Hindlimb muscle (tissue), 1 donor: ENCODE results near the gene KATNB1. TPM values are rescaled to one million over a fixed set of nuclear protein-coding genes. Genes with fewer than 3 reads are reported as not detected.

ENCODE experiments used
- DNase-seq: peaks from one replicate; pipeline ENCODE4 v3.0.0-alpha.2; 2013
- polyA plus RNA-seq: library from polyadenylated mRNA; unstranded; fragments of 120-200 nt; gene quantifications from one replicate; pipeline ENCODE4 v1.2.1, GENCODE V29; 2013; ENCODE audit not compliant: insufficient read length

KATNB1 gene, protein sequence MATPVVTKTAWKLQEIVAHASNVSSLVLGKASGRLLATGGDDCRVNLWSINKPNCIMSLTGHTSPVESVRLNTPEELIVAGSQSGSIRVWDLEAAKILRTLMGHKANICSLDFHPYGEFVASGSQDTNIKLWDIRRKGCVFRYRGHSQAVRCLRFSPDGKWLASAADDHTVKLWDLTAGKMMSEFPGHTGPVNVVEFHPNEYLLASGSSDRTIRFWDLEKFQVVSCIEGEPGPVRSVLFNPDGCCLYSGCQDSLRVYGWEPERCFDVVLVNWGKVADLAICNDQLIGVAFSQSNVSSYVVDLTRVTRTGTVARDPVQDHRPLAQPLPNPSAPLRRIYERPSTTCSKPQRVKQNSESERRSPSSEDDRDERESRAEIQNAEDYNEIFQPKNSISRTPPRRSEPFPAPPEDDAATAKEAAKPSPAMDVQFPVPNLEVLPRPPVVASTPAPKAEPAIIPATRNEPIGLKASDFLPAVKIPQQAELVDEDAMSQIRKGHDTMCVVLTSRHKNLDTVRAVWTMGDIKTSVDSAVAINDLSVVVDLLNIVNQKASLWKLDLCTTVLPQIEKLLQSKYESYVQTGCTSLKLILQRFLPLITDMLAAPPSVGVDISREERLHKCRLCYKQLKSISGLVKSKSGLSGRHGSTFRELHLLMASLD
- polyA plus RNA-seq: 53.8 TPM

GRCh38 chr16:57735755-57736418 is at the start of gene KATNB1:
Gene KATNB1, plus strand, starts transcription at chr16:57735770. Its CDS starts 1,474 bp downstream, at chr16:57737244.
- DNase-seq: peak; percentile 28

DNA sequence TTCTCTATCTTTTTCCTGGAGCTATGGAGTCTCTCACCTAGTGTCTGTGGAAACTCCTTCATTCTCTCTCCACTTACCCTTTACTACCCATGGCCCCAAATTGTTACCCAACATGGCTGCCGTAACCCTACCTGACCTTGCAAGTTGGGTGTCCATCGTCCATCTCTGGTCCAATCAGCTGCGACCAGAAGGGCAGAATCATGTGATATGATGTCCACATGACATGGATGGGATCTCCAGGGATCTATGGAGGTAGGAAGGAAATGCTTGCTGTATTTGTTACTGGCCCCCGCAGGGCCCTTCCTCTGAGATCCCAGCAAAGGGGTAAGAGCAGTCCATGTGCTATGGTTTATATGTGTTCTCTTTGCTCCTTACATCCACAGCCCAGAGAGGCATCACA is 49.0 kb upstream of the KATNB1 start:
- no peak for DNase-seq

DNA sequence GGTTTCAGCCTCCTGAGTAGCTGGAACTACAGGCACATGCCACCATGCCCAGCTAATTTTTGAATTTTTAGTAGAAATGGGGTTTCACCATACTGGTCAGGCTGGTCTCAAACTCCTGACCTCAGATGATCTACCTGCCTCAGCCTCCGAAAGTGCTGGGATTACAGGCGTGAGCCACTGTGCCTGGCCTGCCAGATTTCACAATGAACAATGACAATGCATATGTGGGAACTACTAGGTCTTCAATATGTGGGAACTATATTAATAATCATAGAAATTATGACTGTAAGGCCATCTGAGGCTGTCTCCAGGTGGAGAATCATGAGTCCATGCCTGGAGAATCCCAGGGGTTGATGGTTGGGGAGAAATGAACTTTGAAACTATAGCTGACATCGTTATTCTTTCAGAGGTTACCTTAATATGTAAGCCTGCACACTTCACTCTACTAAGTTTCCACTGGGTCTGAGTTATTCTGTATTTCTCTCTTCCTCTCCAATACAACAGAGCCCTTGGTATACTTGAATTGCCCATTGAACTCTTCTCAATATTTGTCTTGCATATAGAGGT is 48.1 kb upstream of the KATNB1 start:
- no peak for DNase-seq

DNA sequence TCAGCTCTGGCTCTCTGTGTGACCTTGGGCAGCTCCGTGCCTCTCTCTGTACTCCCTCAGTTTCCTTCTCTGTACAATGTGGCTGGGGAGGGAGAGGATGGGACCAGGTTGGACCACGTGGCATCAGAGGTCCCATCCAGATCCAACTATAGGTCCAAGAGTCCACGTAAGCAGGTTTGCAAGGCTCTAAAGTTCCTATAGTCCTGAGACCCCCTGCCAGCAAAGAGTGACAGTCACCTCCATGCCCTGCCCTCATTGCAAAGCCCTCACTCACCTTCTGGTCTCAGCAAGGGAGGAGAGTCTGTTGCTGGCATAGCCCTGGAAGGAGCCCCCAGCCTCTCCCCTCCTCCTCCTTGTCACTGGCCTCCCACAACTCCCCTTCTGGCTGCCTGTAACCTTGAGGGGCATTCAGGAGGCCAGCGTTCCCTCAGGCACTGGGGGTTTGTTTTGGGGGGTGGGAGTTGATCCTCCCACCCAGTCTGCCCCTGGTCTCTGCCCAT is 47.0 kb upstream of the KATNB1 start:
- no peak for DNase-seq

GRCh38 chr16:57688987-57689761 is 46.4 kb upstream of the KATNB1 start:
- DNase-seq: no peak

- no peak for DNase-seq
Measured at GRCh38 chr16:57689762-57690558, 45.6 kb upstream of the KATNB1 start.

DNA sequence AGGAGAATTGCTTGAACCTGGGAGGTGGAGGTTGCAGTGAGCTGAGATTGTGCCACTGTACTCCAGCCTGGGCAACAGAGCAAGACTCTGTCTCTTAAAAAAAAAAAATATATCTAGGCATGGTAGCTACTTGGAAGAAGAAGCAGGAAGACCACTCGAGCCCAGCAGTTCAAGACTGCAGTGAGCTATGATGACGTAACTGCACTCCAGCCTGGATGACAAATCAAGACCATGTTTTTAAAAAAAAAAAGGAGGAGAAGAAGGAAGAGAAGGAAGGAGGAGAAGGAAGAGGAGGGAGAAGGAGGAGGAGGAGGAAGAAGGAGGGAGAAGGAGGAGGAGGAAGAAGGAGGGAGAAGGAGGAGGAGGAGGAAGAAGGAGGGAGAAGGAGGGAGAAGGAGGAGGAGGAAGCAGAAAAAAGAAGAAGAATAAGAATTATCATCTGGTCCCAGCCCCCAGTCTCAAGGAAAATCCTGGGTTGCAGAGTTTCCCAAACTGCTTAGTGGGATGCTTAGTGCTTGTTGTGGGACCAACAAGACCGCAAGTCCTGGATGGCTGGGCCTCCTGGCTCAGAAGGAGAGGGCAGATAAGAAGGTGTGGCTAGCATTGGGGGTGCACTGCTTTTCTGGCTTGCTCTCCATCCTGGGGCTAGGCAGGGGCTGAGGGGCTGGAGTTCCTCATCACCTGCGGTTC is 44.6 kb upstream of the KATNB1 start:
- no peak for DNase-seq

GRCh38 chr16:57692636-57693035 is 42.9 kb upstream of the KATNB1 start:
- DNase-seq: no peak

GRCh38 chr16:57693550-57693949 is 42.0 kb upstream of the KATNB1 start:
- no peak for DNase-seq

- DNase-seq: no peak
Measured at GRCh38 chr16:57694231-57694724, 41.3 kb upstream of the KATNB1 start.

- DNase-seq: peak; percentile 35
Measured at GRCh38 chr16:57694725-57695679, 40.6 kb upstream of the KATNB1 start, which contains the start of gene DRC7. Gene DRC7, plus strand, starts transcription at chr16:57694806. Its CDS starts 3,144 bp downstream, at chr16:57697950.

DNA sequence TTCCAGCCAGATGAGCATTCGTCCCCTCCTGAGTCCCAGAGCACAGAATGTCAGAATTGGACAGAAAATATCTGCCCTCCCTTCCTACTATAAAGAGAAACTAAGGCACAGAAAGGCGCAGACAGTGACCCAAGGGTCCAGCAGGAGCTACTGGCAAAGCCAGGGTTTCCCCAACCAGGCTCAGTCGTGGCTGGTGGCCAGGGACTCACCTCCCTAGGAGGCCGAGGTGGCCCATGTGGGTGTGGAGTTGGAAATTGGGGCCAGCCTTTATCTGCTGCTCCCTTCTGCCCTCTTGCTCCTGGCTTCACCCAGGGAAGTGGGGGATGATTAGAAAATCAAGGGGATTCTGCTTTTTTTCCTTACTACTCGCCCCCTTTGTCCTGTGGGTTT is 39.9 kb upstream of the KATNB1 start:
- DNase-seq: no peak

- DNase-seq: no peak
Measured at GRCh38 chr16:57696240-57696639, 39.3 kb upstream of the KATNB1 start.

GRCh38 chr16:57697896-57698537 is 37.6 kb upstream of the KATNB1 start:
- DNase-seq: no peak

- DNase-seq: no peak
Measured at GRCh38 chr16:57698812-57699405, 36.7 kb upstream of the KATNB1 start.

- no peak for DNase-seq
Measured at GRCh38 chr16:57699481-57699880, 36.1 kb upstream of the KATNB1 start.

- no peak for DNase-seq
Measured at GRCh38 chr16:57699899-57700298, 35.7 kb upstream of the KATNB1 start.
